GM21367 (cell line): ENCODE measurements around the gene DUS2.
A peak's percentile ranks its signal among the peaks of the same experiment; 100 is the strongest.
"Not testable (repeated sequence)": the region's sequence is repeated elsewhere in the genome, so short reads cannot be mapped to it uniquely, and the experiment has no call there.

Experiments used
- ATAC-seq: cut with Tn5 transposase; IDR thresholded peaks from one replicate; pipeline ENCODE4 v1.9.1; 2021; ENCODE audit not compliant: unreplicated experiment

The DUS2 gene

GRCh38 chr16:68022728-68023537 is at the start of gene DUS2, which contains the start of gene DDX28:
Gene DUS2, plus strand, starts transcription at chr16:68023284. Its CDS starts 14,740 bp downstream, at chr16:68038024.
Gene DDX28, minus strand, starts transcription at chr16:68023232. Its CDS starts 30 bp downstream, at chr16:68023202.
- peak; percentile 77 for ATAC-seq

- ATAC-seq, result no peak
These were observed 47.6 kb upstream of the DUS2 start for GRCh38 chr16:67975321-67976105.

- no peak for ATAC-seq
These were observed 46.9 kb upstream of the DUS2 start for GRCh38 chr16:67976205-67976604.

- ATAC-seq, result no peak
These were observed 46.1 kb upstream of the DUS2 start for GRCh38 chr16:67977005-67977404.

- no peak for ATAC-seq
These were observed 45.4 kb upstream of the DUS2 start for GRCh38 chr16:67977469-67978227.

GRCh38 chr16:67979955-67980678 is 43.0 kb upstream of the DUS2 start, which contains the start of gene DPEP3:
Gene DPEP3, minus strand, starts transcription at chr16:67980499. Its CDS starts 119 bp downstream, at chr16:67980380.
- no peak for ATAC-seq

- no peak for ATAC-seq
These were observed 40.9 kb upstream of the DUS2 start for GRCh38 chr16:67982011-67982696.

GRCh38 chr16:67986949-67987348 is 36.1 kb upstream of the DUS2 start:
- ATAC-seq, result no peak

- no peak for ATAC-seq
These were observed 35.5 kb upstream of the DUS2 start for GRCh38 chr16:67987460-67988160.

GRCh38 chr16:67988675-67989074 is 34.4 kb upstream of the DUS2 start:
- no peak for ATAC-seq

- no peak for ATAC-seq
These were observed 33.6 kb upstream of the DUS2 start for GRCh38 chr16:67989322-67990017.

GRCh38 chr16:67990018-67990386 is 33.1 kb upstream of the DUS2 start:
- ATAC-seq, result no peak

GRCh38 chr16:67992661-67993206 is 30.4 kb upstream of the DUS2 start:
- ATAC-seq, result no peak

- ATAC-seq, result peak; percentile 48
These were observed 29.7 kb upstream of the DUS2 start for GRCh38 chr16:67993207-67994039.

- ATAC-seq, result not testable (repeated sequence)
These were observed 29.1 kb upstream of the DUS2 start for GRCh38 chr16:67994040-67994408.

- ATAC-seq, result no peak
These were observed 27.7 kb upstream of the DUS2 start for GRCh38 chr16:67995423-67995822.

- no peak for ATAC-seq
These were observed 26.4 kb upstream of the DUS2 start for GRCh38 chr16:67996666-67997065.
